Measurements from ENCODE around the gene IDH1.
"Not testable (repeated sequence)": the region's sequence is repeated elsewhere in the genome, so short reads cannot be mapped to it uniquely, and the experiment has no call there.

Gene IDH1

DNA sequence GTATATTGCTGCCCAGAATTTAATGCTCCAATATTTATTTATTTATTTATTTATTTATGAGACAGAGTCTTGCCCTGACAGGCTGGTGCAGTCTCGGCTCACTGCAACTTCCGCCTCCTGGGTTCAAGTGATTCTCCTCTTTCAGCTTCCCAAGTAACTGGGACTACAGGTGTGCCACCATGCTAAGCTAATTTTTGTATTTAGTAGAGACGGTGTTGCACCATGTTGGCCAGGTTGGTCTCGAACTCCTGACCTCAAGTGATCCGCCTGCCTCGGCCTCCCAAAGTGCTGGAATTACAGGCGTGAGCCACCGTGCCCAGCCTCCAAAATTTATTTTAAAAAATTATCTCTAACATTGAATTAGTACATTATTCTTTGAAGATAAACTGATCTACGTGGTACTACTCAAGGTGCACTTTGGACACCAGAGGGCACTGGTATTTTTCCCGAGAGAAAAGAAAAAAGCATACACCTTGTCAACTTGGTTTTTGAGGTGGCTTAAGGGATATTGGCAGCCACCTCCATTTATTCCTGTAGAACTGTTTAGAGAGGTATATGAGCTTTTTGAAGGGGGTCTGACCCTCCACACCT is 1.4 kb upstream of the IDH1 start:
- no peak for DNase-seq

- DNase-seq, result no peak
Measured at GRCh38 chr2:208255557-208256106, 761 bp upstream of the IDH1 start.

DNA sequence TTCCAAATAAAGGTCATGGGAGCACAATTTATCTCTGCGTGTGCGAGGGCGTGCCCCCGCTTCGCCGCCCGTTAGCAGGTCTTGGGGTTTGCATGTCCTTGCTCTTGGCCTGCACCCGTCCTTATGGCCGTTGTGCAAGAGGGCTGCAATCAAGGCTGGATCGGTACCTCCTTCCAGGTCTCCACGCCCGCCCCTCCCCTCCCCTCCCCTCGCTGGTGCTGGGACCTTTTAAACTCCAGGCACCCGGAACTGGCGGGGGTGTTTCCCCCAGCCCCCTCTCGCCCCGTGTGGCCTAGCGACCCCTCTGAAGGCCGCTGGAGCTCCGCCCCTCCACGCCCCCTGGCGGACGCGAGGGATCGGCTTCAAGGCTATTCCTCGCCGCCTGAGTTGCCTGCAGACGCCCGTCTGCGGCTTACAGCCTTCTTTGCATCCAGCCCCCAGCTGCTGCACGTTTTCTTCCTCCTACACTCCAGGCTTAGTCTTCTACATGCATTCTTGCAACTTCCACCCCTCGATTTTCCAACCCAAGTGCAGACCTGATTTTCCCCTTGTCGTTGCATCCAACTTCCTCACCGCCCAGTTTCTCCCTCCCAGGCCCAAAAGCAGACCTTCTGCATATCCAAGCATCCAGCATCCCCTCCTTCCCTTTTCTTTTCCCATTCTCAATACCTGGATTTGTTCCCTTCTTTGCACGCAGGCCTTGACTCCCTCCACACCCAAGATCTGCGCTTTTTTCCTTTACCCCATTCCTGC is 577 bp downstream of the IDH1 start:
- DNase-seq, result peak; percentile 67

GRCh38 chr2:208253600-208254117 is 1.2 kb downstream of the IDH1 start:
- no peak for DNase-seq

DNA sequence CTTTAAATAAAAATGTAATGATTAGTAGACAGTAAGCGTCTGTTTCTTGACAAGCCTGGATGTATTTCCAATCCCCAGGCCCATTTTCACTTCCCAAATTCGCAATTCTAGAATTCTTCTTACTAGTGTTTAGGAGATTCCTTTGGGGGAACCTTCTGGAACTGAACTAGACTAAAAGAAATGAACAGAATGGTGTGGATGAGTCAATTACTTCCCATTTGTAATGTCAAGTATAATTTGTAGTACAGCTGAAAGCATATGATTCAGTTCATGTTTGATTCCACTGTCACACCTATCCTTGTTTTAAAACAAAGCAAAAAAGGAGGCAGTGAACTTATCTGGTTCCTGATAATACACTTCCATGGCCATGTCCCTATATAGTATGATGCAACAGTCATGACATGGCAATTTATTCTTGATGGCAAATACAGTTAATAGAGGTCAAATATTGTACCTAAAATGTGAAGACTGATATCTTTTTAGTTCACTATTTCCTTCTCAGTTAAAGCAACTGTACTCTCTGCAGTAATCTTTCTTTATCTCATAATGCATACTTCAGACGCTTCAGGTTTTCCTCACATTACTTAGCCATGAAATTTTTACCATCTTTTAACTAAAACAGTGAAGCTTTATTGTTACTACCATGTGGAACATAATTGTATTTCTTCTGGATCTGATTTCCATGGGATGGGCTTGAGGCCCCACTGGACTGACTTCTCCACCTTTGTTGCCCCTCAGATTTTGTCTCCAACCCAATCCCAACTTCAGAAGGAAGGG is 2.0 kb downstream of the IDH1 start:
- DNase-seq, result no peak

DNA sequence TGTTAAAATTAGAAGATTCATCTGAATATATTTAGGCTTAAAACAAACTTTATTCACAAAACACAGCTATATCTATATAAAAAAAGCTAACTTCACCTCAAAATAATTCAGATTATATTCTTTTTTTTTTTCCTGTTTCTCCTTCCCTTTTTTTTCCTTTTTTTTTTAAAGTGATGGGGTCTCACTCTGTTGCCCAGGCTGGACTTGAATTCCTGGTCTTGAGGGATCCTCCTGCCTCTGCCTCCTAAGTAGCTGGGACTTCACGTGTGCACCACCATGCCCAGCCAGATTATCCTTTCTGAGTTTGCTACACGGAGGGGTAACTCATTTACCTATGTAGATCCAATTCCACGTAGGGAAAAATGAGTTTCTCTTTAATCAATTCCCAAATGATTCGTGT is 3.8 kb downstream of the IDH1 start:
- DNase-seq, result no peak

DNA sequence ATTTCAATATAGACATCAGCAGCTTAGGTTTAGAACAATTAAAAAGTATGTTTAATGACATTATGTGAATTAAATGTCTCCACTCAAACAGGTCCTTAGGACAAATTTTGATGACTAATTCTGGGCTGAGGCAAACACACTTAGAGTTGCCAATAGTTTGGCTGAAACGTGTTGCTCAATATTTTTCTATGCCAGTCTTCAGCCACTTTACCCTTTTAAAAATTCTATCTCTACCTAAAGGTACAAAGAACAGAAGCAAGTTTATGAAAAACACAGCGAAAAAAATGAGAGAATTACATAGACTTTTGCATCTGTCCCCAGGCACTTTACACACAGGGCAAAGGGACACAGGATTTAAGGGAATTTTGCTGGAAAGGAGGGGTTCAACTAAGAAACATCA is 4.5 kb downstream of the IDH1 start:
- no peak for DNase-seq

- DNase-seq, result peak; percentile 16
Measured at GRCh38 chr2:208249296-208249695, 5.6 kb downstream of the IDH1 start.

- DNase-seq, result no peak
Measured at GRCh38 chr2:208248601-208249000, 6.3 kb downstream of the IDH1 start.

- DNase-seq, result no peak
Measured at GRCh38 chr2:208245746-208246145, 9.1 kb downstream of the IDH1 start.

- no peak for DNase-seq
Measured at GRCh38 chr2:208244422-208244821, 10.4 kb downstream of the IDH1 start.

- DNase-seq, result no peak
Measured at GRCh38 chr2:208240619-208241209, 14.2 kb downstream of the IDH1 start.

- no peak for DNase-seq
Measured at GRCh38 chr2:208239770-208240493, 14.9 kb downstream of the IDH1 start.

- DNase-seq, result no peak
Measured at GRCh38 chr2:208235860-208236259, 19.0 kb downstream of the IDH1 start.

DNA sequence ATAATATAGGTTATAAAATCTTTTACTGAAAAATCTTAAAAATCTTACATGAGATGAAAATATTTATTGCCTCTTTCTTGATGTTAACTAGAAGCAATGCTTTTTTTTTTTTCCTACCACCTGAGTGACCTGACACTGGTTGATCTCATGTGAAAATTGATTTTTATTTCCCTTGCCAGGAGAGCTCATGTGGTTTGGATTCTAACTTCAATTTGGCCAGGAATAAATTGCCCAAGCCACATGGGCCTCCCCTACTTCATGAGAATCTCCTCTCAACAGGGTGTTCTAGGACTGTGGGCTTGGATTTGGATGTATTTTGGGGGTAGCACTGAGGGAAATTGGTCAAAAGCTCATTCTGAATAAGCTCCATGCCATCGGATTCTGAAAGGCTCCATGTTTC is 20.1 kb downstream of the IDH1 start:
- no peak for DNase-seq

DNA sequence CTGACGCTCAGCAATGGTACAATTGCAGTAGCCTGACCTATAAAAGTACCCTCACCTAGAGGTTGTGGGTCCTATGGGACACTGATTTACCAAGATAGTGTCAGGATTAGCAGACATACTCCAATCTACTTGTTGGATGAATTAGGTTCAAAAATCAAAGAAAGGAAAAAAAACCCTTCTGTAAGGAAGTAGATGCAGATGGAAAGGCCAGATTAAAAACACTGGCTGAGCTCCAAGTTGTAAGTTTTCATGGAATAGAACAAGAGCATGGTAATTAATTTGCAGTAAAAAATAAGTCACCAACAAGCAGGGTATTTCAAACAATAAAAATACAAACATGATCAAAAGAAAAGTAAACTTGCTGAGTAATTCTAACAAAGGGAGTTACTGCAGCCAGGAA is 26.4 kb downstream of the IDH1 start:
- no peak for DNase-seq

GRCh38 chr2:208227581-208228232 is 27.2 kb downstream of the IDH1 start:
- no peak for DNase-seq

GRCh38 chr2:208224802-208225201 is 30.1 kb downstream of the IDH1 start:
- no peak for DNase-seq

DNA sequence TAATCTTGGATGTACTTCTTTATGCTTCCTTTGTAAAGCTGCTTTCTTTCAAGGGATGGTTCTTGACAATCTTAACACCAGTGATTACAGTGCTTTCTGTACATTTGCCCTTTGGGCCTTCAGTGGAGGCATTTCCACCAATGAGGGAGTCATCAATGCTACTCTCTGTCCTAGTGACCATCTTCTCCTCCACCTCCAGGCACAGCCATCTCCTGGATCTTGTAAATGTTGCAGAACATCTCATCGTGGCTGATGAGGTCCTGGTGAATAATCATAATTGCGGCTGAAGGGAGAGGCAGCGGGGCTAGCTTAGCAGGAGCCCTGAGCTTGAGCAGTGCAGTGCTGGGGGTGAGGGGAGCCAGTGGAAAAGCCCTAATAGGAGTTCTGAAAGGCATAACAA is 32.5 kb downstream of the IDH1 start:
- DNase-seq, result peak; percentile 25

DNA sequence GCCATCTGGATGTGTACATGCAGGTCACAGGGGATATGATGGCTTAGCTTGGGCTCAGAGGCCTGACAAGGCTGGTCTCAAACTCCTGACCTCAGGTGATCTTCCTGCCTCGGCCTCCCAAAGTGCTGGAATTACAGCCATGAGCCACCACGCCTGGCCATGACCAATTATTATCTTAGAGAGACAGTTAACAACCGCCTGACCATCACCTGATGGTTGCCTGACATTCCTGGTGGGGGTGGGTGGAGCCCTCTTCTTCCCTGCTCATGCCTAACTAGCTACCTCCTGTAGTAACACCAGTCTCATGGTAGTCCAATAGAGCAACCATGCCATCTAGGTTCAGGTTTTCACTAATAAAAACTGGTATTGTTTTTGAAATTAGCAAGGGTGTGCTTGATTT is 33.0 kb downstream of the IDH1 start:
- not testable (repeated sequence) for DNase-seq

DNA sequence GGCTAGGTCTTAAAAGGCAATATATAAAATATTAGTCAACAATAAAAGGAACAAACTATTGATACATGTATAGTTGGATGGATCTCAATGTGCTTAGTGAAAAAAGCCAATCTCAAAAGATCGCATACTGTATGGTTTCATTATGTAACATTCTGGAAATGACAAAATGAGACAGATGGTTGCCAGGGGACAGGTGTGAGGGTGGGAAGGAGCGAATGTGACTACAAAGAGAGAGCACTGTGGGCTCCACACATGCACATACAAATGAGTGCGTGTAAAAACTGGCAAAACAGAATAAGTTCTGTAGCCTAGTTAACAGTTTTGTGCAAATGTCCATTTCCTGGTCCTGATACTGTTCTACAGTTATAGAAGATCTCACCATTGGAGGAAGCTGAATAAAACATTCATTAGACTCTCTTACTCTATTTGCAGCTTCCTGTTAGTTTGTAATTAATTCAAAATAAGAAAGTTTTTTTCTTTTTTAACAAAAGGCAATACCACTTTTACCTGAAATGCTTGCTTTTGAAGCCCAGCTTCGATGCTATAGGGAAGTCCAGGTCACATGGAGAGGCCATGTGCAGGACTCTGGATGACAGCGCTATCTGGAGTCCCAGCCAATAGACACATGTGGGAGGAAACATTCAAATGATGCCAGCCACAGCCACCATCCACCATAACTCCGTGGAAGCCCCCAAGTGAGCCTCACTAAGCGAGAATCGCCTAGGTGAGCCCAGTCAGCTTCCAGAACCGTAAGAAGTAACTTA is 44.0 kb downstream of the IDH1 start:
- DNase-seq, result no peak
